Measurements from ENCODE around the gene ARL6IP6. TPM values are rescaled to one million over a fixed set of nuclear protein-coding genes. Genes with fewer than 3 reads are reported as not detected.

Gene ARL6IP6
- total and polyA plus RNA-seq, 10 of the 15 experiments (the other 5 are each of a cell fraction or from before 2014, with no cell fraction given): 15.8 to 87.3 (median 28.4) TPM

- peak; percentile 96 for TF ChIP-seq PBX3 (IDR thresholded peaks at IDR 0.05; ENCODE audit: insufficient replicate concordance, low read depth, low read length)
- no peak for TF ChIP-seq PRDM15 (CRISPR knock-in tag; IDR thresholded peaks at IDR 0.05)
- TF ChIP-seq SMARCA5 (IDR thresholded peaks at IDR 0.05): no peak
- TF ChIP-seq LARP7 (IDR thresholded peaks at IDR 0.05): peak; percentile 62; the same call in 1 of the 2 replicates
- TF ChIP-seq MEF2A (IDR thresholded peaks at IDR 0.05; ENCODE audit: insufficient read depth, low read depth, low read length): no peak
- no peak for TF ChIP-seq ZBTB4 (CRISPR knock-in tag; IDR thresholded peaks at IDR 0.05)
- TF ChIP-seq SKIL (IDR thresholded peaks at IDR 0.05; ENCODE audit: low read depth, poor library complexity, severe bottlenecking): no peak
- TF ChIP-seq MYB (IDR thresholded peaks at IDR 0.05; ENCODE audit: borderline replicate concordance, low read depth, low read length): no peak
- peak; percentile 52 for TF ChIP-seq MXI1 (IDR thresholded peaks at IDR 0.05; ENCODE audit: low read depth, low read length)
- no peak for TF ChIP-seq IRF4 (IDR thresholded peaks at IDR 0.05; ENCODE audit: low read depth, low read length)
- no peak for TF ChIP-seq WRNIP1 (IDR thresholded peaks at IDR 0.05; ENCODE audit: borderline replicate concordance, low read depth, low read length)
- TF ChIP-seq NR2C1 (IDR thresholded peaks at IDR 0.05): peak; percentile 100
- TF ChIP-seq CREB1 (IDR thresholded peaks at IDR 0.05; ENCODE audit: low read depth): peak; percentile 96
- no peak for TF ChIP-seq PAX8 (IDR thresholded peaks at IDR 0.05)
- peak; percentile 45; the same call in 1 of the 2 replicates for TF ChIP-seq GABPA (IDR thresholded peaks at IDR 0.05; ENCODE audit: low read depth)
- TF ChIP-seq NFYA (IDR thresholded peaks at IDR 0.05; ENCODE audit: borderline replicate concordance, low read depth, low read length): peak; percentile 9; the same call in 1 of the 2 replicates
- TF ChIP-seq HDAC6 (IDR thresholded peaks at IDR 0.05; ENCODE audit: unreplicated experiment): no peak
- TF ChIP-seq USF2 (IDR thresholded peaks at IDR 0.05; ENCODE audit: borderline replicate concordance, low read depth, low read length): no peak
These were observed 968 bp upstream of the ARL6IP6 start, which contains the start of gene PRPF40A (continued) for GRCh38 chr2:152717228-152718075.
